ENCODE measurements around the gene PIP5K1C.
A peak's percentile ranks its signal among the peaks of the same experiment; 100 is the strongest.

Gene PIP5K1C

GRCh38 chr19:3621689-3622088 lies 78.6 kb downstream of the PIP5K1C start:
- Mint-ChIP-seq H3K27ac (no peak overlapping the region), H3K9me3 (no peaks in the 10 kb centered on the region), H3K4me3 (no peak overlapping the region), H3K27me3 (no peaks in the 10 kb centered on the region), H3K4me1 (peaks cover 35% of the 10 kb centered on the region), H3K36me3 (peaks cover 3% of the 10 kb centered on the region)
- DNase-seq: no peak
- CTCF ChIA-PET: interaction anchor here (2.1 kb wide), 1 partner anchor 76 kb away, joined by 5 read pairs; no protein-coding TSS in a partner anchor

DNA sequence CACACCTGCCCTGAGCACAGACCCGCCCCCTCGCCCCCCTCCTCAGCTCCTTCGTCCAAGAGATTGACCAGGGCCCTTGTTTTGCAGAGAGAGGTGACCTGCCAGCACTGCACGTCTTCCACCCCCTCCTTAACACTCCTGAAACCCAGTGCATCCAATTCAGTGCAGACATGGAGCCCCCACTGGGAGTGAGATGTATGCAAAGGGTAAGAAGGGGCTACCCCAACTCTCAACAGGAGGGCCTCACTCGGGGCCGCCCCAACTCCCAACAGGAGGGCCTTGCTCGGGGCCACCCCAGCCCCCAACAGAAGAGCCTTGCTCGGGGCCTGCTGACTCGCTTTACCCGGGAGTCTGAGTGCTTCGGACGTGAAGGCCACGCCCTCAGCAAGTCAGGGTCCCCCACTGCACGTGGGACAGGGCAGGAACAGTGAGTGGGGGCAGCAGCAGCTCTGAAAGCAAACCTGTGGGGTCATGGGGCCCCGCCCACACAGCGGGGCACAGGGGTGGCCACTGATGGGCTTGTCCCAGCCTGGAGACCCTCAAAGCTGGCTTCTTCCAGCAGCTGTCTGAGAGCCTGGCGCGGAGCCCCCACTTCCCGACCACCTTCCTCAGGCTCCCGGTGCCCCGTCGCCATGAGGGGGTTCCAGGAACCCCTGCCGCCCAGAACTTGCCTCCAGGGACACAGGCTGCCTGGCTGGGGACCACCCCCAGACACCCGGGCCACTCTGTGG lies 79.3 kb downstream of the PIP5K1C start:
- no peak overlapping the region for H3K4me3 Mint-ChIP-seq
- no peak overlapping the region for H3K27ac Mint-ChIP-seq
- no peaks in the 10 kb centered on the region for H3K9me3 Mint-ChIP-seq
- DNase-seq: no peak
- H3K4me1 Mint-ChIP-seq: peaks cover 29% of the 10 kb centered on the region
- H3K27me3 Mint-ChIP-seq: no peaks in the 10 kb centered on the region
- peaks cover 3% of the 10 kb centered on the region for H3K36me3 Mint-ChIP-seq
- CTCF ChIA-PET: interaction anchor here (2.1 kb wide), 1 partner anchor 76 kb away, joined by 5 read pairs; no protein-coding TSS in a partner anchor

GRCh38 chr19:3620145-3620816 lies 80.0 kb downstream of the PIP5K1C start:
- Mint-ChIP-seq H3K36me3 (peaks cover 3% of the 10 kb centered on the region), H3K4me1 (peaks cover 23% of the 10 kb centered on the region), H3K4me3 (no peak overlapping the region), H3K27me3 (no peaks in the 10 kb centered on the region), H3K9me3 (no peaks in the 10 kb centered on the region), H3K27ac (no peak overlapping the region)
- CTCF ChIA-PET: no interaction called here
- DNase-seq: no peak

DNA sequence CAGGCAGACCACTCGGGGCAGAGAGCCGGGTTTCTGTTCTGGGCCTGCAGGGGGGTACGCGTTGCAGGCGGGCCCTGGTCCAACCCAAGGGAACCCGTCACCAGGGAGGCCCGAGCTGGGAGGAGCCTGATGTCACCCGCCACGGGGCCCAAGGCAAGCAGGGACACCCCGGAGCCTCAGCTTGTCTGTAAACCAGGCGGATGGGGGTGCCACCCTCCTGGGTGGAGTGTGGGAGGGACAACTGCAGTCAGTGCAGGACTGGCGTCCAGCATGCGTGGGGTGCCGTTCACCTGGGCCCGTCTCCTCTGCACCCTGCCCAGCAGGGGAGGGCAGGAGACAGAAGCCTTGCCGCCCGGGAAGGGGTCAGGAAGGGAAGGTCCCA lies 80.6 kb downstream of the PIP5K1C start:
- H3K4me3 Mint-ChIP-seq: no peak overlapping the region
- peaks cover 3% of the 10 kb centered on the region for H3K36me3 Mint-ChIP-seq
- no peaks in the 10 kb centered on the region for H3K27me3 Mint-ChIP-seq

GRCh38 chr19:3618811-3619630 lies 81.2 kb downstream of the PIP5K1C start:
- H3K36me3 Mint-ChIP-seq: peaks cover 3% of the 10 kb centered on the region
- CTCF ChIA-PET: no interaction called here
- H3K9me3 Mint-ChIP-seq: no peaks in the 10 kb centered on the region

More for the DNA sequence above, 80.6 kb downstream of the PIP5K1C start:
- Mint-ChIP-seq H3K9me3 (no peaks in the 10 kb centered on the region), H3K27ac (no peak overlapping the region), H3K4me1 (peaks cover 19% of the 10 kb centered on the region)
- DNase-seq: no peak
- CTCF ChIA-PET: no interaction called here

DNA sequence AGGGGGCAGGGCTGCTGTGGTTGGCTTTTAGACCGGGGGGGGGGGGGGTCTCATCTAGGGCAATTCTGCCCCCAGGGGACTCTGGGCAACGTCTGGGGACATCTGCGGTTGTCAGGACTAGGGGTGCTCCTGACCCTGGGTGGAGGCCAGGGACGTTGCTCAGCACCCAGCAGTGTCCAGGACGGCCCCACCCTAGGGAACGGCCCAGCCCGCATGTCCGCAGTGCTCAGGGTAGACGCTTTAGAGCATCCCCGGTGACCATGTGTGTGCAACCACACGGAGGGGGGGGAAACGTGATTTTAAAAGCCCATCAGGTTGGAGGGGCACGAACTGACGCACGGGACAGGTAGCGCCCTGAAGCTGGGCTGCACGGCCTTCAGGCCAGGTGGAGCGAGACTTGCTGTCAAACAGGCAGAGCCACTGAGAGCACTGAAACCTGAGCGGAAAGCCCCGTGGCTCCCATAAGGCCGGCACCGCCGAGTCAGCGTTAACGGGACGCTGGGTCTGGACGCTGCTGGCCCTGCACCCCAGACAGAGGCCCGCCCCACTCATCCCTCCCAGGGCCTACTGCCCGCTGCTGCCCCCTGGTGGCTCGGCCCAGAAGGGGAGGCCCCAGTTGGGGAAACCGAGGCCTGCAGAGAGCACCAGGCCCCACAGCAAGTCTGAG lies 82.0 kb downstream of the PIP5K1C start:
- Mint-ChIP-seq H3K27me3 (no peaks in the 10 kb centered on the region), H3K4me1 (peaks cover 12% of the 10 kb centered on the region), H3K9me3 (no peaks in the 10 kb centered on the region), H3K4me3 (no peak overlapping the region), H3K27ac (no peak overlapping the region), H3K36me3 (peaks cover 3% of the 10 kb centered on the region)
- CTCF ChIA-PET: interaction anchor here (1.3 kb wide), 2 partner anchors 28 to 71 kb away, joined by 3 read pairs; no protein-coding TSS in a partner anchor
- DNase-seq: peak; percentile 60

More at GRCh38 chr19:3618811-3619630, 81.2 kb downstream of the PIP5K1C start:
- H3K4me1 Mint-ChIP-seq: peaks cover 13% of the 10 kb centered on the region
- H3K27ac Mint-ChIP-seq: no peak overlapping the region
- DNase-seq: no peak
- H3K27me3 Mint-ChIP-seq: no peaks in the 10 kb centered on the region
- H3K4me3 Mint-ChIP-seq: no peak overlapping the region

GRCh38 chr19:3617463-3617862 lies 82.8 kb downstream of the PIP5K1C start:
- H3K27ac Mint-ChIP-seq: peak overlapping the region; percentile 64
- CTCF ChIA-PET: interaction anchor here (1.3 to 1.8 kb wide), 3 partner anchors 25 to 70 kb away, joined by 3 to 6 read pairs (median 3); no protein-coding TSS in a partner anchor
- H3K4me3 Mint-ChIP-seq: no peak overlapping the region
- DNase-seq: peak; percentile 71
- no peaks in the 10 kb centered on the region for H3K9me3 Mint-ChIP-seq
- H3K36me3 Mint-ChIP-seq: peaks cover 3% of the 10 kb centered on the region
- H3K27me3 Mint-ChIP-seq: no peaks in the 10 kb centered on the region
- H3K4me1 Mint-ChIP-seq: peaks cover 12% of the 10 kb centered on the region

GRCh38 chr19:3615524-3616135 lies 84.6 kb downstream of the PIP5K1C start:
- Mint-ChIP-seq H3K9me3 (no peaks in the 10 kb centered on the region), H3K4me3 (no peak overlapping the region), H3K4me1 (peaks cover 12% of the 10 kb centered on the region), H3K36me3 (peaks cover 9% of the 10 kb centered on the region), H3K27me3 (no peaks in the 10 kb centered on the region), H3K27ac (no peak overlapping the region)
- DNase-seq: no peak
- CTCF ChIA-PET: interaction anchor here (1.8 kb wide), 1 partner anchor 24 kb away, joined by 6 read pairs; no protein-coding TSS in a partner anchor

- CTCF ChIA-PET: no interaction called here
- Mint-ChIP-seq H3K27ac (no peak overlapping the region), H3K9me3 (no peaks in the 10 kb centered on the region)
These were observed 85.3 kb downstream of the PIP5K1C start for GRCh38 chr19:3614858-3615505.

DNA sequence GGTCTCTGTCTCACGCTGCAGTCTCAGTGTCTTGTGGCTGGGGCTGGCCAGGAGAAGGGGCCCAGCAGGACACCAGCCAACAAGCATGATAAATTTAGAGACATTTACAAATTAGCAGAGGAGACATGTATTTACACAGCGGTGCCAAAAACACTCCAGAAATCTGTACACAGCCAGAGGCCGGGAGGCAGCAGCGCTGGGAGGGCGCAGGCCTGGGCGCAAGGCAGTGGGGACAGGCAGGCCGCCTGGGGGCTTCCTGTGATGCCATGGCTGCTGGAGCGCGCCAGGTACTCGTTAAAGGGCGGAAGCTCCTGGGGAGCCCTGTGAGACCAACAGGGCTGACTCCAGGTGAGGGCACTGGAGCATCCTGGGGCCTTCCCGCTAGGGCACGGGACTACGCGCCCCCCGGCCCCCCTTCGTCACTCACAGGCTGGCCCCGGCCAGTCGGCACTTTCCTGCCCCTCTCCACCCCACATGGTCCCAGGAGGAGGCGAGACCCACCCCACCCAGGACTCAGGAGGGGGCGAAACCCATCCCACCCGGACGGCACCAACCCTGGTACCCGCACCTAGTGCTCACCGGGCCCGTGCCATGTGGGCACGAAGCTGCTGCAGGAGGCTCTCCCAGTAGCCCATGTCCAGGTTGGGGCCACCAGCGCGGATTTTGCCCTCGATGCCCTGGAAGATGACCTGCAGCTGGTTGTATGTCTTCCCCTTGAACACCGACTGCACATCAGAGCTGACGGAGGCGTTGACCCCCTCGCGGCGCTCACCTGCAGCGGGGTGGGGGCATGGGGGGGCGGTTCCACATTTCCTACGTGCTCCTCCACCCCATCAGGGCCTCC lies 86.2 kb downstream of the PIP5K1C start:
- Mint-ChIP-seq H3K9me3 (no peaks in the 10 kb centered on the region), H3K27ac (no peak overlapping the region), H3K4me1 (peaks cover 17% of the 10 kb centered on the region), H3K4me3 (no peak overlapping the region), H3K36me3 (peaks cover 12% of the 10 kb centered on the region), H3K27me3 (no peaks in the 10 kb centered on the region)
- no peak for DNase-seq
- CTCF ChIA-PET: no interaction called here

More at GRCh38 chr19:3614858-3615505, 85.3 kb downstream of the PIP5K1C start:
- H3K36me3 Mint-ChIP-seq: peaks cover 12% of the 10 kb centered on the region
- H3K27me3 Mint-ChIP-seq: no peaks in the 10 kb centered on the region
- no peak overlapping the region for H3K4me3 Mint-ChIP-seq
- H3K4me1 Mint-ChIP-seq: peaks cover 12% of the 10 kb centered on the region
- DNase-seq: no peak

- DNase-seq: no peak
- Mint-ChIP-seq H3K36me3 (peaks cover 13% of the 10 kb centered on the region), H3K4me1 (peaks cover 17% of the 10 kb centered on the region), H3K4me3 (no peak overlapping the region), H3K27me3 (peaks cover 2% of the 10 kb centered on the region), H3K9me3 (no peaks in the 10 kb centered on the region), H3K27ac (no peak overlapping the region)
- CTCF ChIA-PET: no interaction called here
These were observed 87.1 kb downstream of the PIP5K1C start for GRCh38 chr19:3612901-3613741.

DNA sequence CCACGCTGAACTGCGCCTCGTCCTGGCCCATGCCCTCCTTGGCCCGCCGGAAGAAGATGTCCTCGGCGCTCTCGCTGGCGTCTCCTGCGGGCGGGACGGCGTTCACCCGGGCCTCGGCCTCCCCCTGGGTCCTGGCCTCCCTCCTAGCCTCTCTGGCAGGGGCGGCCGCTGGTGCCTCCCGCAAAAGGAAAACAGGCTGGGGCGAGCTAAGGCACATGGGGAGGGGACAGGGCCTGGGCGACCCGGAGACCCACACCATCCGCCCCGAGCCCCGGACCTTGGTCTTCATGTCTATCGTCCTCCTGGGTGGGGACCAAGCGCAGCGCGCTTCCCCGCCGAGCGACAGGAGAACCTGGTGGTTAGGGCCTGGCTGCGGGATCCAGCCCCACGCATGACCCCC lies 87.9 kb downstream of the PIP5K1C start:
- H3K36me3 Mint-ChIP-seq: peaks cover 10% of the 10 kb centered on the region
- H3K4me3 Mint-ChIP-seq: no peak overlapping the region
- H3K4me1 Mint-ChIP-seq: peaks cover 17% of the 10 kb centered on the region

More for the DNA sequence above, 87.9 kb downstream of the PIP5K1C start:
- no peak overlapping the region for H3K27ac Mint-ChIP-seq
- peaks cover 10% of the 10 kb centered on the region for H3K27me3 Mint-ChIP-seq
- DNase-seq: no peak
- CTCF ChIA-PET: no interaction called here
- no peaks in the 10 kb centered on the region for H3K9me3 Mint-ChIP-seq

Data from activated naive CD4-positive, alpha-beta T cell treated with anti-CD3 and anti-CD28 coated beads, Interleukin-2, amount 10 ng/mL, durations not matched to agents 7 days and 5 days (primary cell).